ENCODE measurements around the gene TROAP. TPM values are rescaled to one million over a fixed set of nuclear protein-coding genes. Genes with fewer than 3 reads are reported as not detected.

The TROAP gene
- total and polyA plus RNA-seq, 4 donors: 0.97 to 17.5 (median 2.0) TPM; not detected in 1

- peaks cover 1 to 6% (median 3%) of the 10 kb centered on the region in 4 donors for H3K36me3 ChIP-seq (ENCODE audit: control insufficient read depth in 4 of 4, insufficient read depth in 3 of 4, low read depth in 1 of 4, low read length in 3 of 4)
- no peak overlapping the region for H3K27ac ChIP-seq (ENCODE audit: low read depth in 1 of 2, low read length in 2 of 2)
- TF ChIP-seq, protein P1, sequence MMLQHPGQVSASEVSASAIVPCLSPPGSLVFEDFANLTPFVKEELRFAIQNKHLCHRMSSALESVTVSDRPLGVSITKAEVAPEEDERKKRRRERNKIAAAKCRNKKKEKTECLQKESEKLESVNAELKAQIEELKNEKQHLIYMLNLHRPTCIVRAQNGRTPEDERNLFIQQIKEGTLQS (IDR thresholded peaks at IDR 0.05): no peak
- TF ChIP-seq, protein P2, sequence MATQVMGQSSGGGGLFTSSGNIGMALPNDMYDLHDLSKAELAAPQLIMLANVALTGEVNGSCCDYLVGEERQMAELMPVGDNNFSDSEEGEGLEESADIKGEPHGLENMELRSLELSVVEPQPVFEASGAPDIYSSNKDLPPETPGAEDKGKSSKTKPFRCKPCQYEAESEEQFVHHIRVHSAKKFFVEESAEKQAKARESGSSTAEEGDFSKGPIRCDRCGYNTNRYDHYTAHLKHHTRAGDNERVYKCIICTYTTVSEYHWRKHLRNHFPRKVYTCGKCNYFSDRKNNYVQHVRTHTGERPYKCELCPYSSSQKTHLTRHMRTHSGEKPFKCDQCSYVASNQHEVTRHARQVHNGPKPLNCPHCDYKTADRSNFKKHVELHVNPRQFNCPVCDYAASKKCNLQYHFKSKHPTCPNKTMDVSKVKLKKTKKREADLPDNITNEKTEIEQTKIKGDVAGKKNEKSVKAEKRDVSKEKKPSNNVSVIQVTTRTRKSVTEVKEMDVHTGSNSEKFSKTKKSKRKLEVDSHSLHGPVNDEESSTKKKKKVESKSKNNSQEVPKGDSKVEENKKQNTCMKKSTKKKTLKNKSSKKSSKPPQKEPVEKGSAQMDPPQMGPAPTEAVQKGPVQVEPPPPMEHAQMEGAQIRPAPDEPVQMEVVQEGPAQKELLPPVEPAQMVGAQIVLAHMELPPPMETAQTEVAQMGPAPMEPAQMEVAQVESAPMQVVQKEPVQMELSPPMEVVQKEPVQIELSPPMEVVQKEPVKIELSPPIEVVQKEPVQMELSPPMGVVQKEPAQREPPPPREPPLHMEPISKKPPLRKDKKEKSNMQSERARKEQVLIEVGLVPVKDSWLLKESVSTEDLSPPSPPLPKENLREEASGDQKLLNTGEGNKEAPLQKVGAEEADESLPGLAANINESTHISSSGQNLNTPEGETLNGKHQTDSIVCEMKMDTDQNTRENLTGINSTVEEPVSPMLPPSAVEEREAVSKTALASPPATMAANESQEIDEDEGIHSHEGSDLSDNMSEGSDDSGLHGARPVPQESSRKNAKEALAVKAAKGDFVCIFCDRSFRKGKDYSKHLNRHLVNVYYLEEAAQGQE (IDR thresholded peaks at IDR 0.05): no peak
- TF ChIP-seq YY1 (IDR thresholded peaks at IDR 0.05) (no peak), GABPA (IDR thresholded peaks at IDR 0.05 in 1 of 2, conservative IDR thresholded peaks at IDR 0.05 in 1 of 2) (no peak), RAD21 (IDR thresholded peaks at IDR 0.05) (no peak), HNF4A (conservative IDR thresholded peaks at IDR 0.05) (no peak), NR2F2 (IDR thresholded peaks at IDR 0.05) (no peak), SP1 (IDR thresholded peaks at IDR 0.05) (no peak), EGR1 (IDR thresholded peaks at IDR 0.05; ENCODE audit: low read depth in 2 of 2) (no peak), HNF4G (IDR thresholded peaks at IDR 0.05) (no peak), FOXA1 (IDR thresholded peaks at IDR 0.05) (no peak), RXRA (IDR thresholded peaks at IDR 0.05) (no peak), CTCF (IDR thresholded peaks at IDR 0.05; ENCODE audit: low read depth, low read length, missing input control) (no peak), MAX (IDR thresholded peaks at IDR 0.05) (no peak)
- TF ChIP-seq, protein P3, sequence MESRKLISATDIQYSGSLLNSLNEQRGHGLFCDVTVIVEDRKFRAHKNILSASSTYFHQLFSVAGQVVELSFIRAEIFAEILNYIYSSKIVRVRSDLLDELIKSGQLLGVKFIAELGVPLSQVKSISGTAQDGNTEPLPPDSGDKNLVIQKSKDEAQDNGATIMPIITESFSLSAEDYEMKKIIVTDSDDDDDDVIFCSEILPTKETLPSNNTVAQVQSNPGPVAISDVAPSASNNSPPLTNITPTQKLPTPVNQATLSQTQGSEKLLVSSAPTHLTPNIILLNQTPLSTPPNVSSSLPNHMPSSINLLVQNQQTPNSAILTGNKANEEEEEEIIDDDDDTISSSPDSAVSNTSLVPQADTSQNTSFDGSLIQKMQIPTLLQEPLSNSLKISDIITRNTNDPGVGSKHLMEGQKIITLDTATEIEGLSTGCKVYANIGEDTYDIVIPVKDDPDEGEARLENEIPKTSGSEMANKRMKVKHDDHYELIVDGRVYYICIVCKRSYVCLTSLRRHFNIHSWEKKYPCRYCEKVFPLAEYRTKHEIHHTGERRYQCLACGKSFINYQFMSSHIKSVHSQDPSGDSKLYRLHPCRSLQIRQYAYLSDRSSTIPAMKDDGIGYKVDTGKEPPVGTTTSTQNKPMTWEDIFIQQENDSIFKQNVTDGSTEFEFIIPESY (IDR thresholded peaks at IDR 0.05): no peak
- no peaks in the 10 kb centered on the region for H3K27me3 ChIP-seq (ENCODE audit: control insufficient read depth in 4 of 4, insufficient read depth in 4 of 4, low read length in 3 of 4)
- DNase-seq (ENCODE audit: low spot score): no peak
- 91% methylated on average over 11 of the region's 11 CpGs for WGBS
- H3K9me3 ChIP-seq (ENCODE audit: control insufficient read depth in 4 of 4, low read length in 3 of 4): no peaks in the 10 kb centered on the region
- peak overlapping the region; percentile 47 to 80 (median 67) for H3K4me3 ChIP-seq (ENCODE audit: low read depth in 1 of 3, low read length in 3 of 3)
- H3K9ac ChIP-seq (ENCODE audit: low read depth in 1 of 2, low read length in 2 of 2): peak overlapping the region in 1 of 2 donors; percentile 14
- H3K4me1 ChIP-seq (ENCODE audit: control insufficient read depth in 4 of 4, insufficient read depth in 4 of 4, low read length in 3 of 4): peaks cover 20 to 40% (median 29%) of the 10 kb centered on the region in 4 donors
These were observed 26.2 kb downstream of the TROAP start for GRCh38 chr12:49349266-49349665.

DNA sequence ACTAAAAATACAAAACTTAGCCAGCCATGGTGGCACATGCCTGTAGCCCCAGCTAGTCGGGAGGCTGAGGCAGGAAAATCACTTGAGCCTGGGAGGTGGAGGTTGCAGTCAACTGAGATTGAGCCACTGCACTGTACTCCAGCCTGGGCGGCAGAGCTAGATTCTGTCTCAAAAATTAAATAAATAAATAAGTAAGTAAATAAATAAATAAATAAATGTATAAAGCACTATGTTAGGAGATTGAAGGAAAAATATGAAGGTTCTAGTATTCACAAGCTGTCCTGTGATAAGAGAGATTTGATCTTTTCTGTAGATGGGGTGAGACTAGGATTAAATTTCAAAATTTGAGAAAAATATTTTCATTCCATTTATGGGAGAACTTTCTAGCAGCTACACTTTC is 29.3 kb downstream of the TROAP start:
- Histone ChIP-seq H3K27ac (ENCODE audit: low read depth in 1 of 2, low read length in 2 of 2) (no peak overlapping the region), H3K27me3 (ENCODE audit: control insufficient read depth in 4 of 4, insufficient read depth in 4 of 4, low read length in 3 of 4) (no peaks in the 10 kb centered on the region), H3K9ac (ENCODE audit: low read depth in 1 of 2, low read length in 2 of 2) (no peak overlapping the region), H3K36me3 (ENCODE audit: control insufficient read depth in 4 of 4, insufficient read depth in 3 of 4, low read depth in 1 of 4, low read length in 3 of 4) (peaks cover 1 to 6% (median 3%) of the 10 kb centered on the region in 4 donors), H3K4me3 (ENCODE audit: low read depth in 1 of 3, low read length in 3 of 3) (no peak overlapping the region), H3K4me1 (ENCODE audit: control insufficient read depth in 4 of 4, insufficient read depth in 4 of 4, low read length in 3 of 4) (peaks cover 8 to 16% (median 15%) of the 10 kb centered on the region in 4 donors), H3K9me3 (ENCODE audit: control insufficient read depth in 4 of 4, low read length in 3 of 4) (no peaks in the 10 kb centered on the region)
- WGBS: 94% methylated on average over 2 of the region's 2 CpGs
- DNase-seq (ENCODE audit: low spot score): no peak
- TF ChIP-seq HNF4G (IDR thresholded peaks at IDR 0.05) (no peak), RXRA (IDR thresholded peaks at IDR 0.05) (no peak), CTCF (IDR thresholded peaks at IDR 0.05; ENCODE audit: low read depth, low read length, missing input control) (no peak), JUND (IDR thresholded peaks at IDR 0.05) (no peak), GABPA (IDR thresholded peaks at IDR 0.05 in 1 of 2, conservative IDR thresholded peaks at IDR 0.05 in 1 of 2) (no peak), HNF4A (conservative IDR thresholded peaks at IDR 0.05) (no peak), TAF1 (conservative IDR thresholded peaks at IDR 0.05) (no peak), FOXA1 (IDR thresholded peaks at IDR 0.05) (no peak), RAD21 (IDR thresholded peaks at IDR 0.05) (no peak), EGR1 (IDR thresholded peaks at IDR 0.05; ENCODE audit: low read depth in 2 of 2) (no peak), MAX (IDR thresholded peaks at IDR 0.05) (no peak)
- TF ChIP-seq, protein P2 (IDR thresholded peaks at IDR 0.05): no peak

All from liver (tissue), 9 donors.